Glutamatergic neuron (in vitro differentiated cells): ENCODE data around the gene SLC25A30. TPM values are rescaled to one million over a fixed set of nuclear protein-coding genes. Genes with fewer than 3 reads are reported as not detected.
A peak's percentile ranks its signal among the peaks of the same experiment; 100 is the strongest.

ENCODE experiments used
- DNase-seq: peaks from one replicate; pipeline ENCODE4 v3.0.0; 2022
- H3K27ac Mint-ChIP-seq: one replicate; pipeline ENCODE4 v1.8.0; 2020; ENCODE audit warnings: mild to moderate bottlenecking, mixed read lengths, inconsistent platforms; ENCODE audit not compliant: unreplicated experiment
- H3K27me3 Mint-ChIP-seq: one replicate; pipeline ENCODE4 v1.8.0; 2020; ENCODE audit warnings: mild to moderate bottlenecking, moderate library complexity, mixed read lengths, inconsistent platforms; ENCODE audit not compliant: unreplicated experiment
- H3K36me3 Mint-ChIP-seq: one replicate; pipeline ENCODE4 v1.8.0; 2020; ENCODE audit warnings: mild to moderate bottlenecking, mixed read lengths, inconsistent platforms; ENCODE audit not compliant: unreplicated experiment
- H3K4me1 Mint-ChIP-seq: one replicate; pipeline ENCODE4 v1.8.0; 2020; ENCODE audit warnings: mild to moderate bottlenecking, low read depth, mixed read lengths, inconsistent platforms; ENCODE audit not compliant: unreplicated experiment
- H3K4me3 Mint-ChIP-seq: one replicate; pipeline ENCODE4 v1.8.0; 2020; ENCODE audit warnings: mild to moderate bottlenecking, mixed read lengths, inconsistent platforms; ENCODE audit not compliant: unreplicated experiment
- H3K9me3 Mint-ChIP-seq: one replicate; pipeline ENCODE4 v1.8.0; 2020; ENCODE audit warnings: mild to moderate bottlenecking, moderate library complexity, mixed read lengths, inconsistent platforms; ENCODE audit not compliant: unreplicated experiment
- CTCF ChIP-seq: fragments of 200-600 bp; sonication (generic); IDR thresholded peaks from one replicate; pipeline ENCODE4 v1.5.0; 2021; ENCODE audit not compliant: partially characterized antibody, unreplicated experiment
- long read RNA-seq: library from polyadenylated mRNA; unstranded; transcript quantifications from one replicate; pipeline ENCODE4 v2.0.0, GENCODE V29; 2020; ENCODE audit not compliant: unreplicated experiment
- total RNA-seq: library from RNA; stranded (reverse); fragmentation: NEBNext Ultra II Directional; extraction: Animal tissue kit (Norgen Biotek cat#: 25700); gene quantifications from one replicate; pipeline ENCODE4 v1.2.1, GENCODE V29; 2021; ENCODE audit not compliant: unreplicated experiment

SLC25A30 gene
- 4.0 TPM for total RNA-seq
- long read RNA-seq = 0 reads

- Mint-ChIP-seq H3K27ac (peak within 1 kb of the TSS; percentile 28), H3K27me3 (peaks cover 1% of the 10 kb centered on the region), H3K4me3 (peak within 1 kb of the TSS; percentile 95), H3K9me3 (peaks cover 2% of the 10 kb centered on the region), H3K4me1 (peaks cover 5% of the 10 kb centered on the region), H3K36me3 (no peaks in the 10 kb centered on the region)
- TF ChIP-seq CTCF = no peak
- peak; percentile 91 for DNase-seq
Observed at GRCh38 chr13:45417790-45418534, at the start of gene SLC25A30. SLC25A30 (minus strand) TSS chr13:45418373; CDS start chr13:45411425, 6,948 bp downstream.

GRCh38 chr13:45466359-45466758 is 48.2 kb upstream of the SLC25A30 start:
- Mint-ChIP-seq H3K27ac (no peak overlapping the region), H3K4me1 (peaks cover 13% of the 10 kb centered on the region), H3K4me3 (peak overlapping the region; percentile 98), H3K27me3 (no peaks in the 10 kb centered on the region), H3K9me3 (peaks cover 7% of the 10 kb centered on the region), H3K36me3 (peaks cover 3% of the 10 kb centered on the region)
- no peak for TF ChIP-seq CTCF
- no peak for DNase-seq

GRCh38 chr13:45464687-45465453 is 46.7 kb upstream of the SLC25A30 start, which contains the start of gene COG3:
COG3 (plus strand) TSS chr13:45464939; CDS start chr13:45465037, 98 bp downstream.
- peak; percentile 90 for DNase-seq
- Mint-ChIP-seq H3K4me1 (peaks cover 13% of the 10 kb centered on the region), H3K27me3 (no peaks in the 10 kb centered on the region), H3K4me3 (peak within 1 kb of the TSS; percentile 98), H3K36me3 (no peaks in the 10 kb centered on the region), H3K9me3 (peaks cover 7% of the 10 kb centered on the region), H3K27ac (peak within 1 kb of the TSS; percentile 91)
- TF ChIP-seq CTCF = no peak

GRCh38 chr13:45464141-45464686 is 46.0 kb upstream of the SLC25A30 start:
- peaks cover 7% of the 10 kb centered on the region for H3K9me3 Mint-ChIP-seq
- DNase-seq = no peak
- peak overlapping the region; percentile 91 for H3K27ac Mint-ChIP-seq

More at GRCh38 chr13:45464141-45464686, 46.0 kb upstream of the SLC25A30 start:
- peaks cover 13% of the 10 kb centered on the region for H3K4me1 Mint-ChIP-seq
- peak overlapping the region; percentile 98 for H3K4me3 Mint-ChIP-seq
- no peaks in the 10 kb centered on the region for H3K36me3 Mint-ChIP-seq
- no peaks in the 10 kb centered on the region for H3K27me3 Mint-ChIP-seq
- TF ChIP-seq CTCF = peak; percentile 29
